ENCODE data around the gene CTNND2.

The CTNND2 gene

GRCh38 chr5:11514705-11515432, 389.4 kb downstream of the CTNND2 start:
- no peak for DNase-seq (ENCODE audit: low read depth)

- DNase-seq (ENCODE audit: low read depth): no peak
These were observed 392.4 kb downstream of the CTNND2 start for GRCh38 chr5:11511878-11512277.

GRCh38 chr5:11510889-11511288, 393.4 kb downstream of the CTNND2 start:
- no peak for DNase-seq (ENCODE audit: low read depth)

GRCh38 chr5:11509793-11510192, 394.5 kb downstream of the CTNND2 start:
- no peak for DNase-seq (ENCODE audit: low read depth)

- DNase-seq (ENCODE audit: low read depth): no peak
These were observed 396.9 kb downstream of the CTNND2 start for GRCh38 chr5:11507156-11507910.

- no peak for DNase-seq (ENCODE audit: low read depth)
These were observed 399.4 kb downstream of the CTNND2 start for GRCh38 chr5:11504886-11505193.

- no peak for DNase-seq (ENCODE audit: low read depth)
These were observed 400.0 kb downstream of the CTNND2 start for GRCh38 chr5:11504065-11504885.

- DNase-seq (ENCODE audit: low read depth): no peak
These were observed 401.5 kb downstream of the CTNND2 start for GRCh38 chr5:11502783-11503182.

GRCh38 chr5:11497651-11498050, 406.6 kb downstream of the CTNND2 start:
- no peak for DNase-seq (ENCODE audit: low read depth)

- DNase-seq (ENCODE audit: low read depth): no peak
These were observed 408.0 kb downstream of the CTNND2 start for GRCh38 chr5:11496137-11496719.

- no peak for DNase-seq (ENCODE audit: low read depth)
These were observed 409.9 kb downstream of the CTNND2 start for GRCh38 chr5:11494340-11494739.

GRCh38 chr5:11491404-11492075, 412.7 kb downstream of the CTNND2 start:
- no peak for DNase-seq (ENCODE audit: low read depth)

- DNase-seq (ENCODE audit: low read depth): no peak
These were observed 420.6 kb downstream of the CTNND2 start for GRCh38 chr5:11483630-11484029.

GRCh38 chr5:11482011-11482410, 422.2 kb downstream of the CTNND2 start:
- no peak for DNase-seq (ENCODE audit: low read depth)

GRCh38 chr5:11477786-11478185, 426.5 kb downstream of the CTNND2 start:
- no peak for DNase-seq (ENCODE audit: low read depth)

- no peak for DNase-seq (ENCODE audit: low read depth)
These were observed 427.4 kb downstream of the CTNND2 start for GRCh38 chr5:11476866-11477265.

GRCh38 chr5:11468334-11469039, 435.8 kb downstream of the CTNND2 start:
- DNase-seq (ENCODE audit: low read depth): no peak

GRCh38 chr5:11467588-11467987, 436.7 kb downstream of the CTNND2 start:
- no peak for DNase-seq (ENCODE audit: low read depth)

GRCh38 chr5:11459716-11460115, 444.5 kb downstream of the CTNND2 start:
- no peak for DNase-seq (ENCODE audit: low read depth)

- no peak for DNase-seq (ENCODE audit: low read depth)
These were observed 448.7 kb downstream of the CTNND2 start for GRCh38 chr5:11455505-11455904.

- DNase-seq (ENCODE audit: low read depth): no peak
These were observed 451.4 kb downstream of the CTNND2 start for GRCh38 chr5:11452852-11453251.
